Upper lobe of right lung (tissue), 1 donor: ENCODE measurements around the gene MAML3. TPM values are rescaled to one million over a fixed set of nuclear protein-coding genes. Genes with fewer than 3 reads are reported as not detected.

Experiments used
- ATAC-seq: fragments of 200-7000 bp; cut with Tn5 transposase; one replicate; pipeline ENCODE4 v1.9.1; 2020; ENCODE audit warnings: mild to moderate bottlenecking, moderate library complexity
- DNase-seq: peaks from one replicate; pipeline ENCODE4 v3.0.0-alpha.2; 2020
- H3K27ac ChIP-seq: fragments of 200-600 bp; one replicate; pipeline ENCODE4 v1.8.0; 2022
- H3K27me3 ChIP-seq: fragments of 200-600 bp; one replicate; pipeline ENCODE4 v1.8.0; 2022; ENCODE audit warnings: mild to moderate bottlenecking
- H3K36me3 ChIP-seq: fragments of 200-600 bp; one replicate; pipeline ENCODE4 v1.8.0; 2022
- H3K4me1 ChIP-seq: fragments of 200-600 bp; one replicate; pipeline ENCODE4 v1.8.0; 2022
- H3K4me3 ChIP-seq: fragments of 200-600 bp; one replicate; pipeline ENCODE4 v1.8.0; 2022; ENCODE audit warnings: mild to moderate bottlenecking
- H3K9me3 ChIP-seq: fragments of 200-600 bp; one replicate; pipeline ENCODE4 v1.8.0; 2022
- intact Hi-C: fragments of 100-400 bp; cut with DNase I; formaldehyde crosslinking; loops from one replicate; pipeline ENCODE4 v1.11.0; 2022
- total RNA-seq: library from RNA; stranded (reverse); fragmentation: NEBNext Ultra II Directional; extraction: Animal tissue kit (Norgen Biotek cat#: 25700); gene quantifications from one replicate; pipeline ENCODE4 v1.2.1, GENCODE V29; 2021
- TF ChIP-seq, protein P1 (sequence below): fragments of 200-600 bp; IDR thresholded peaks from one replicate; pipeline ENCODE4 v1.8.0; 2022; ENCODE audit warnings: antibody characterized with exemption
- donor health status: DM: no; HTN: yes; CAD: no; lungs with severe emphysema.

The MAML3 gene
- total RNA-seq, 1 donor from 2014 or later, result 13.1 TPM

DNA sequence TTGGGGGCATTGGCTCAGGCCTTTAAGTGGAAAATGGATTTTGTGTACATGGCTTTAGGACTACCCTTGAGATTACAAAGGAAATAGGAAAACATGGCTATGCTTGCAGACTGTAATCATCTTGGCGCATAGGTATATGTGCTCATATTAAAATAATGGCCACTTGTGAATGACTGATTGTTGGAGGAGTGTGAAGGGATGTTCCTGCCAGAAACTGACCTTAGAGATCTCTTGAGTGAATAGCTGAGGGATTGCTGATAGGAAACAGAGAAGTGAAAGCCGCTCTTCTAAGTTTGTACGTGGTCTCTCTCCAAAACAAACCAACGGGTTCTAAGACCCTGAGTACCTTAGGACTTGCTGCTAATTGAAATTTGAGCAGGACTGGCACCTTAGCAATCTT is 302.3 kb downstream of the MAML3 start:
- H3K27ac ChIP-seq, result no peak overlapping the region
- intact Hi-C loops, result no loop called here
- ATAC-seq, result no peak
- no peaks in the 10 kb centered on the region for H3K4me1 ChIP-seq
- H3K4me3 ChIP-seq, result no peak overlapping the region
- TF ChIP-seq, protein P1, sequence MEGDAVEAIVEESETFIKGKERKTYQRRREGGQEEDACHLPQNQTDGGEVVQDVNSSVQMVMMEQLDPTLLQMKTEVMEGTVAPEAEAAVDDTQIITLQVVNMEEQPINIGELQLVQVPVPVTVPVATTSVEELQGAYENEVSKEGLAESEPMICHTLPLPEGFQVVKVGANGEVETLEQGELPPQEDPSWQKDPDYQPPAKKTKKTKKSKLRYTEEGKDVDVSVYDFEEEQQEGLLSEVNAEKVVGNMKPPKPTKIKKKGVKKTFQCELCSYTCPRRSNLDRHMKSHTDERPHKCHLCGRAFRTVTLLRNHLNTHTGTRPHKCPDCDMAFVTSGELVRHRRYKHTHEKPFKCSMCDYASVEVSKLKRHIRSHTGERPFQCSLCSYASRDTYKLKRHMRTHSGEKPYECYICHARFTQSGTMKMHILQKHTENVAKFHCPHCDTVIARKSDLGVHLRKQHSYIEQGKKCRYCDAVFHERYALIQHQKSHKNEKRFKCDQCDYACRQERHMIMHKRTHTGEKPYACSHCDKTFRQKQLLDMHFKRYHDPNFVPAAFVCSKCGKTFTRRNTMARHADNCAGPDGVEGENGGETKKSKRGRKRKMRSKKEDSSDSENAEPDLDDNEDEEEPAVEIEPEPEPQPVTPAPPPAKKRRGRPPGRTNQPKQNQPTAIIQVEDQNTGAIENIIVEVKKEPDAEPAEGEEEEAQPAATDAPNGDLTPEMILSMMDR, result no peak
- DNase-seq, result no peak
- no peaks in the 10 kb centered on the region for H3K36me3 ChIP-seq
- no peaks in the 10 kb centered on the region for H3K9me3 ChIP-seq
- H3K27me3 ChIP-seq, result no peaks in the 10 kb centered on the region

DNA sequence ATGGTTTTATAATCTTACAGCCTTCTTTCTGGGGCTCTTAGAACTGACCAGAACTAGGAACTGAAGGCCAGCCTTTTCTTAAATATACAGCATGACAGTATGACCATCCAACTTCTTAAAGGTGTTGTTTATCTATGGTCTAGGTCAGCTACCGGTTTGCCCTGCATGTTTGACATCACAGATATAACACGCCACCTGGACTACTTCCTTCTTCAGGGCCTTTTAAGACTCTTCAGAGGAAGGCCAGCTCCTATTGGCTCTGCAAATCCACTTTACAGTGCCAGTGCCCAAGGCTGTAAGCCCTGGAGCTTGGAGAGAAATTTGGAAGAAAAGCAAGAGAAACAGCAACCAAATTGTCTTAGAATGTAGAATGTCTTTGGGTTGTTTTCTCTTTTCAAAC is 302.9 kb downstream of the MAML3 start:
- no peaks in the 10 kb centered on the region for H3K4me1 ChIP-seq
- DNase-seq (no peak), ATAC-seq (peak; percentile 69)
- H3K27me3 ChIP-seq, result no peaks in the 10 kb centered on the region
- no peak overlapping the region for H3K4me3 ChIP-seq
- no peak overlapping the region for H3K27ac ChIP-seq
- H3K9me3 ChIP-seq, result no peaks in the 10 kb centered on the region
- intact Hi-C loops, result no loop called here
- TF ChIP-seq, protein P1, result no peak
- no peaks in the 10 kb centered on the region for H3K36me3 ChIP-seq

DNA sequence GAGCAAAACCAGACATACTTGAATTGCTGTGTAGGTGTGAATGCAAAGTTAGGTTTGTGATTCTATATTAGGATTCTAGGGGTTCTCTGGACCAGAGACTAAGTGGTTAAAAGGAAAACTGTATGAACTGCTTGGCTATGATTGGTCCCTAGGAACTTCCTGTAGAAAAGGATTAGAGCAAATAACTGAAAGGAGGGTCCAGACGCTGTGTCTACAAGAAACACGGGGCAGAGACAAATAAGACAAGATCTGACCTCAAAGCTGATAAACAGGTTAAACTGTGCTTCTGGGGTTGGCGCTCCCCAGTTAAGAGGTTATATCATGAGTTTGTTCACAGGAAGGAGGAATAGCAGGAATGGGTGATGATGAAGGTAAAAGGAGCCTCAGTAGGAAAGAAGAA is 304.8 kb downstream of the MAML3 start:
- ATAC-seq, result no peak
- Histone ChIP-seq H3K27me3 (no peaks in the 10 kb centered on the region), H3K9me3 (no peaks in the 10 kb centered on the region), H3K4me3 (no peak overlapping the region), H3K36me3 (no peaks in the 10 kb centered on the region), H3K27ac (no peak overlapping the region), H3K4me1 (no peaks in the 10 kb centered on the region)
- TF ChIP-seq, protein P1, result no peak
- intact Hi-C loops, result no loop called here
- no peak for DNase-seq

DNA sequence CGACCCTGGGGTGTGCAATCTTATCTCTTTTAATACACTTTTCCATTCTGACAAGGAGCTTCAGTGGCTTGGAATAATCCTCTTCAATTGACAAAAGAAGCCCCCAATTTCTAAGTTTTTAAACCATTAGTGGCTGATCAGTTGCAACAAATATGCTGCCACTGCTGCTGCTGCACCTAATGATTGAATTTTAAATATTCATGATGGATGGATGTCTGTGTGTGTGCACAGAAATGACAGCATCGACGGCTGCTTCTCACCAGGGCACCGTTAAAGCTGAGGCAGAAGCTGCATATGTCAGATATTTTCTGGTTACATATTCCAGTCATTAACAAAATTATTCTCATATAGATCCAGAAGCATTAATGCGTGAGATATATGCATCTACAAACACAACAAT is 306.0 kb downstream of the MAML3 start:
- H3K4me1 ChIP-seq, result no peaks in the 10 kb centered on the region
- no peak for DNase-seq
- no peak overlapping the region for H3K4me3 ChIP-seq
- no peaks in the 10 kb centered on the region for H3K36me3 ChIP-seq
- no peak overlapping the region for H3K27ac ChIP-seq
- TF ChIP-seq, protein P1, result no peak
- ATAC-seq, result no peak
- intact Hi-C loops, result no loop called here
- H3K27me3 ChIP-seq, result no peaks in the 10 kb centered on the region
- no peaks in the 10 kb centered on the region for H3K9me3 ChIP-seq

DNA sequence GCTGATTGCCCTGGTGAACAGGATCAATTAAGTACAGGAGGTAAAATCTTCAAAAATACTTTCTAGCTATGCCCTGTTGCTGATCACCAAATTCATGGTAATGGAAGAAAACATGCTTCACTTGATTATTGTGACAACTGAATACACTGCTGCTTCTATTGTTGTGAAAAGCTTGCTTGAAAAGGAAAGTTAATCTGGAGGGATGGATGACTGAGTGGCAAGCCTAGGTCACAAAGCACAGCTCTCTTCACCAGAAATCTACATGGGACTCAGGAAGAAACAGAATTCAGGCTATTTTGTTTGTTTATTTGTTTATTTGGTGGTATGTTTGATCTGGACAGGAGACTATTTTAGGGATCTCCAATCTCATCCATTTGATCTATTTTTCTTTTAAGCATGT is 306.4 kb downstream of the MAML3 start:
- intact Hi-C loops, result no loop called here
- Histone ChIP-seq H3K4me1 (no peaks in the 10 kb centered on the region), H3K4me3 (no peak overlapping the region), H3K27me3 (no peaks in the 10 kb centered on the region), H3K9me3 (no peaks in the 10 kb centered on the region), H3K27ac (no peak overlapping the region), H3K36me3 (no peaks in the 10 kb centered on the region)
- TF ChIP-seq, protein P1, result no peak
- ATAC-seq, result no peak
- no peak for DNase-seq

DNA sequence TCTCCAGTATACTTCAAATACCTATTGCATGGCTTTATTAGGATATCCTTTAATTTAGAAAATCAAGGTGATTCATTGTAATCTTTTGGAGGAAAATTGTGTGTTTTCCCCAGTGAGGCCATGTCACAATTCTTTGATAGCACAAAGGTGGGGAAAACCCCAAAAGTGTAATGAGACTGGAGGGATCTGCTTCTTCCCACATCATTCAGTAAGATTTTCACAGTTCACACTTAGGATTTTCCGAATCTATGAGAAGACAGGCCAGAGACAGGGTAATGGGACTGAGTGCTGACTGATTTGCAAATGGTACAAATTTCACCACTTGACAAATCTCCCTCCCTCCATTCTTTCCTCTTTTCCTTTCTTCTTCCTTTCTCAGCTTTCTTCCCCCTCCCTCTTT is 307.2 kb downstream of the MAML3 start:
- intact Hi-C loops, result no loop called here
- TF ChIP-seq, protein P1, result no peak
- Histone ChIP-seq H3K4me3 (no peak overlapping the region), H3K4me1 (peaks cover 2% of the 10 kb centered on the region), H3K27ac (no peak overlapping the region), H3K36me3 (no peaks in the 10 kb centered on the region), H3K27me3 (no peaks in the 10 kb centered on the region), H3K9me3 (no peaks in the 10 kb centered on the region)
- ATAC-seq, result no peak
- DNase-seq, result no peak
